SK-N-SH (cell line): ENCODE measurements around the gene CNNM1.

Experiments used
- CTCF ChIP-seq: fragments of 200-600 bp; sonication (generic); IDR thresholded peaks from 2 replicates; pipeline ENCODE4 v1.6.1; 2017; ENCODE audit warnings: antibody characterized with exemption, mild to moderate bottlenecking, moderate library complexity
- EP300 ChIP-seq, 2 experiments: IDR thresholded peaks; 2 replicates each; pipeline versions ENCODE4 v1.4.0 to v1.6.1; 2012; ENCODE audit warnings: borderline replicate concordance in 1 of 2, low read depth in 1 of 2, low read length in 1 of 2
- RAD21 ChIP-seq: IDR thresholded peaks from 2 replicates; pipeline ENCODE4 v1.6.1; 2012; ENCODE audit warnings: mild to moderate bottlenecking, low read length
- REST ChIP-seq: IDR thresholded peaks from 2 replicates; pipeline ENCODE4 v1.6.1; 2012; ENCODE audit warnings: mild to moderate bottlenecking, low read depth, low read length, moderate library complexity
- TEAD4 ChIP-seq: IDR thresholded peaks from 2 replicates; pipeline ENCODE4 v1.4.0; 2012; ENCODE audit warnings: mild to moderate bottlenecking, borderline replicate concordance; ENCODE audit not compliant: insufficient read depth

- peak; percentile 89 for TF ChIP-seq REST
- TF ChIP-seq RAD21, result no peak
- TF ChIP-seq CTCF, result no peak
- no peak for TF ChIP-seq TEAD4
- no peak for TF ChIP-seq EP300 (IDR thresholded peaks at IDR 0.05; ENCODE audit: borderline replicate concordance in 1 of 2, low read depth in 1 of 2, low read length in 1 of 2)
These were observed 2.1 kb downstream of the CNNM1 start for GRCh38 chr10:99331207-99331803.
